NCI-H128 (cell line): Measurements from ENCODE around the gene RTTN.
"Not testable (repeated sequence)": the region's sequence is repeated elsewhere in the genome, so short reads cannot be mapped to it uniquely, and the experiment has no call there.

Experiments
- DNase-seq: peaks from one replicate; lab custom pipeline; 2025; ENCODE audit not compliant: unreplicated experiment; lab: John Stamatoyannopoulos, UW

Gene RTTN

GRCh38 chr18:70154591-70155194 is 50.8 kb downstream of the RTTN start:
- no peak for DNase-seq

- DNase-seq = no peak
Observed at GRCh38 chr18:70151614-70152013, 53.9 kb downstream of the RTTN start.

GRCh38 chr18:70149616-70150301 is 55.7 kb downstream of the RTTN start:
- no peak for DNase-seq

GRCh38 chr18:70149156-70149555 is 56.3 kb downstream of the RTTN start:
- DNase-seq = no peak

- DNase-seq = no peak
Observed at GRCh38 chr18:70148039-70148938, 57.2 kb downstream of the RTTN start.

- DNase-seq = no peak
Observed at GRCh38 chr18:70146174-70146573, 59.3 kb downstream of the RTTN start.

- no peak for DNase-seq
Observed at GRCh38 chr18:70142001-70142400, 63.5 kb downstream of the RTTN start.

GRCh38 chr18:70139138-70139537 is 66.3 kb downstream of the RTTN start:
- DNase-seq = no peak

GRCh38 chr18:70135604-70136003 is 69.9 kb downstream of the RTTN start:
- no peak for DNase-seq

- no peak for DNase-seq
Observed at GRCh38 chr18:70132999-70133398, 72.5 kb downstream of the RTTN start.

GRCh38 chr18:70128271-70128670 is 77.2 kb downstream of the RTTN start:
- no peak for DNase-seq

- no peak for DNase-seq
Observed at GRCh38 chr18:70127359-70127758, 78.1 kb downstream of the RTTN start.

GRCh38 chr18:70126832-70127231 is 78.7 kb downstream of the RTTN start:
- no peak for DNase-seq

GRCh38 chr18:70124139-70124538 is 81.3 kb downstream of the RTTN start:
- DNase-seq = no peak

- no peak for DNase-seq
Observed at GRCh38 chr18:70121842-70122241, 83.6 kb downstream of the RTTN start.

GRCh38 chr18:70116949-70117348 is 88.5 kb downstream of the RTTN start:
- no peak for DNase-seq

GRCh38 chr18:70113511-70113910 is 92.0 kb downstream of the RTTN start:
- DNase-seq = no peak

- DNase-seq = no peak
Observed at GRCh38 chr18:70110678-70111077, 94.8 kb downstream of the RTTN start.

- no peak for DNase-seq
Observed at GRCh38 chr18:70107091-70107490, 98.4 kb downstream of the RTTN start.

- DNase-seq = not testable (repeated sequence)
Observed at GRCh38 chr18:70102854-70103253, 102.6 kb downstream of the RTTN start.

GRCh38 chr18:70089858-70090257 is 115.6 kb downstream of the RTTN start:
- DNase-seq = no peak

- no peak for DNase-seq
Observed at GRCh38 chr18:70086085-70086484, 119.4 kb downstream of the RTTN start.
